ENCODE measurements around the gene SELENOH.

SELENOH gene

GRCh38 chr11:57728829-57729228, 12.5 kb upstream of the SELENOH start:
- no peak for DNase-seq (ENCODE audit: extremely low spot score)
- ChIA-PET CTCF (interaction anchor here (0.8 to 2.2 kb wide), 5 partner anchors 13 to 71 kb away, joined by 3 to 6 read pairs (median 3); partner anchors contain the start of genes MED19 and SELENOH), POLR2A (no interaction called here)
- TF ChIP-seq CTCF (IDR thresholded peaks at IDR 0.05; ENCODE audit: control extremely low read depth, extremely low read depth, low read depth, missing control alignments): no peak

- no peak for DNase-seq (ENCODE audit: extremely low spot score)
- POLR2A ChIA-PET: no interaction called here
- CTCF ChIA-PET: interaction anchor here (0.9 to 1.2 kb wide), 2 partner anchors 17 to 71 kb away, joined by 3 to 4 read pairs; partner anchors contain the start of gene MED19
- TF ChIP-seq CTCF (IDR thresholded peaks at IDR 0.05; ENCODE audit: control extremely low read depth, extremely low read depth, low read depth, missing control alignments): no peak
Measured at GRCh38 chr11:57729479-57729878, 11.8 kb upstream of the SELENOH start.

GRCh38 chr11:57732661-57733060, 8.6 kb upstream of the SELENOH start:
- ChIA-PET POLR2A (no interaction called here), CTCF (interaction anchor here (1.2 to 2.6 kb wide), 3 partner anchors 10 to 68 kb away, joined by 4 to 9 read pairs (median 8); no protein-coding TSS in a partner anchor)
- DNase-seq (ENCODE audit: extremely low spot score): no peak
- TF ChIP-seq CTCF (IDR thresholded peaks at IDR 0.05; ENCODE audit: control extremely low read depth, extremely low read depth, low read depth, missing control alignments): no peak

- ChIA-PET POLR2A (interaction anchor here (0.5 to 1.0 kb wide), 2 partner anchors 9 to 17 kb away, joined by 4 to 5 read pairs; no protein-coding TSS in a partner anchor), CTCF (interaction anchor here (1.0 to 3.2 kb wide), 4 partner anchors 10 to 65 kb away, joined by 3 to 12 read pairs (median 4); no protein-coding TSS in a partner anchor)
- no peak for DNase-seq (ENCODE audit: extremely low spot score)
- TF ChIP-seq CTCF (IDR thresholded peaks at IDR 0.05; ENCODE audit: control extremely low read depth, extremely low read depth, low read depth, missing control alignments): no peak
Measured at GRCh38 chr11:57735619-57736298, 5.5 kb upstream of the SELENOH start.

DNA sequence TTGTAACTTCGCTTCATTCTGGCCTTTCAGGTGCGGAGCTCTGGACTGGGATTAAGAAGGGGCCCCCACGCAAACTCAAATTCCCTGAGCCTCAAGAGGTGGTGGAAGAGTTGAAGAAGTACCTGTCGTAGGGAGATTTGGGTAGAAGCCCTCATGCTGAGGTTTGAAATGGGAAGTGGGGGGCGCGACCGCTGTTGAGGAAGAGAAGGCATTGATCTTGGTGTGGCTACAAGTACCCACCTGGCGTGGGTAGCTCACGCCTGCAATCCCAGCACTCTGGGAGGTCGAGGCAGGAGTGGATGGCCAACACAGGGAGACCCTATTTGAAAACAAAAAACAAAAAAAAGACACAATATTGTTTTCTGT, 779 bp downstream of the SELENOH start:
- no peak for TF ChIP-seq CTCF (IDR thresholded peaks at IDR 0.05; ENCODE audit: control extremely low read depth, extremely low read depth, low read depth, missing control alignments)
- CTCF ChIA-PET: interaction anchor here (0.6 to 13.5 kb wide), 7 partner anchors 10 to 782 kb away, joined by 3 to 142 read pairs (median 3); partner anchors contain the start of gene BTBD18
- POLR2A ChIA-PET: interaction anchor here (1.2 to 1.8 kb wide), 4 partner anchors 10 to 58 kb away, joined by 5 to 8 read pairs (median 6); partner anchors contain the start of genes BTBD18 and MED19
- no peak for DNase-seq (ENCODE audit: extremely low spot score)

- TF ChIP-seq CTCF (IDR thresholded peaks at IDR 0.05; ENCODE audit: control extremely low read depth, extremely low read depth, low read depth, missing control alignments): no peak
- no peak for DNase-seq (ENCODE audit: extremely low spot score)
- CTCF ChIA-PET: interaction anchor here (0.8 to 13.5 kb wide), 5 partner anchors 16 to 1391 kb away, joined by 3 to 142 read pairs (median 4); partner anchors contain the start of gene CTNND1
- POLR2A ChIA-PET: interaction anchor here (0.6 to 2.2 kb wide), 5 partner anchors 8 to 103 kb away, joined by 3 to 9 read pairs (median 4); partner anchors contain the start of gene CTNND1
Measured at GRCh38 chr11:57744357-57744756, 3.1 kb downstream of the SELENOH start.

All from GM10248 (cell line).